HepG2 (cell line): ENCODE results near the gene CLEC6A.

Experiments used
- BRD4 ChIP-seq: sonication (generic); formaldehyde crosslinking; IDR thresholded peaks from 2 replicates; pipeline ENCODE4 v1.4.0; 2020; ENCODE audit warnings: missing genetic modification reagents
- CTCF ChIP-seq: sonication (generic); formaldehyde crosslinking; IDR thresholded peaks from 2 replicates; pipeline ENCODE4 v1.5.0; 2020; ENCODE audit warnings: mild to moderate bottlenecking, missing genetic modification reagents, moderate library complexity
- DPF2 ChIP-seq: sonication (generic); formaldehyde crosslinking; IDR thresholded peaks from 2 replicates; pipeline ENCODE4 v1.4.0; 2020; ENCODE audit warnings: mild to moderate bottlenecking, low read depth, missing genetic modification reagents, borderline replicate concordance
- POLR2A ChIP-seq, 2 experiments: IDR thresholded peaks; 2 replicates each; pipeline ENCODE4 v1.6.1; 2011; ENCODE audit warnings: low read depth in 2 of 2, low read length in 2 of 2, mild to moderate bottlenecking in 1 of 2, moderate library complexity in 1 of 2; ENCODE audit not compliant: insufficient read depth in 1 of 2
- ZNF124 ChIP-seq: sonication (generic); formaldehyde crosslinking; IDR thresholded peaks from 2 replicates; pipeline ENCODE4 v1.4.0; 2020; ENCODE audit warnings: missing genetic modification reagents
- ZNF407 ChIP-seq: sonication (generic); formaldehyde crosslinking; IDR thresholded peaks from one replicate; pipeline ENCODE4 v1.5.1; 2020; ENCODE audit warnings: mild to moderate bottlenecking, missing genetic modification reagents; ENCODE audit errors: not compliant biosample characterization

- TF ChIP-seq POLR2A (IDR thresholded peaks at IDR 0.05; ENCODE audit: insufficient read depth in 1 of 2, low read depth in 2 of 2, low read length in 2 of 2) (no peak), CTCF (CRISPR knock-in tag) (no peak), ZNF407 (CRISPR knock-in tag) (no peak), ZNF124 (CRISPR knock-in tag) (no peak), BRD4 (CRISPR knock-in tag) (no peak), DPF2 (CRISPR knock-in tag) (no peak)
Observed at GRCh38 chr12:8461426-8461825, 5.7 kb downstream of the CLEC6A start.
